HepG2 (cell line): ENCODE data around the gene TYMP. TPM values are rescaled to one million over a fixed set of nuclear protein-coding genes. Genes with fewer than 3 reads are reported as not detected.
A peak's percentile ranks its signal among the peaks of the same experiment; 100 is the strongest.

ENCODE experiments used
- ATAC-seq: fragments of 200-7000 bp; cut with Tn5 transposase; 3 replicates; pipeline ENCODE4 v1.9.1; 2020; ENCODE audit warnings: mild to moderate bottlenecking, moderate library complexity
- BruUV-seq: library from RNA; stranded (reverse); fragments of 400-500 nt; replicated peaks from 2 replicates; lab custom pipeline; 2021; lab: Mats Ljungman, UMichigan
- CTCF ChIA-PET: fragments of 300-600 bp; formaldehyde crosslinking; extraction: SDS; loops from one replicate; lab custom pipeline; 2021; ENCODE audit warnings: low total read pairs, inconsistent platforms, low intra/inter-chr PET ratio; lab: Yijun Ruan, JAX
- POLR2A ChIA-PET: fragments of 350-600 bp; sonication (Branson Sonifier 250); formaldehyde crosslinking; loops from one replicate; lab custom pipeline; 2020; ENCODE audit warnings: antibody characterized with exemption, inconsistent platforms; lab: Yijun Ruan, JAX
- DNase-seq: peaks from one replicate; pipeline ENCODE4 v3.0.0-alpha.2; 2015; ENCODE audit warnings: low spot score
- FAIRE-seq: peaks from 3 replicates; lab custom pipeline; 2011; peaks lifted over from hg19 to GRCh38; lab: Jason Lieb, UNC
- H2AFZ ChIP-seq: one replicate; pipeline ENCODE4 v1.6.1; 2011; ENCODE audit warnings: low read length, inconsistent platforms
- H3K27ac ChIP-seq: fragments of 300-600 bp; 3 replicates; pipeline ENCODE4 v1.8.0; 2011; ENCODE audit warnings: mixed run types, mild to moderate bottlenecking, mixed read lengths, low read length, inconsistent platforms; ENCODE audit not compliant: insufficient read depth; ENCODE audit errors: extremely low read length
- H3K27me3 ChIP-seq, 2 experiments: fragments of 200-600 bp in 1 of 2; 2 replicates in 1 of 2; 3 replicates in 1 of 2; pipeline versions ENCODE4 v1.6.0 to v1.8.0; 2011; ENCODE audit warnings: low read length in 2 of 2, mild to moderate bottlenecking in 2 of 2, moderate library complexity in 2 of 2, inconsistent platforms in 1 of 2; ENCODE audit not compliant: insufficient read depth in 2 of 2, control insufficient read depth in 1 of 2
- H3K36me3 ChIP-seq, 2 experiments: fragments of 200-600 bp in 1 of 2; replicated peaks in 1 of 2; 2 replicates in 1 of 2; 3 replicates in 1 of 2; pipeline versions ENCODE4 v1.5.1 to v1.8.0; 2011; ENCODE audit warnings: low read length in 2 of 2, inconsistent platforms in 1 of 2; ENCODE audit not compliant: insufficient read depth in 2 of 2, control insufficient read depth in 1 of 2
- H3K4me1 ChIP-seq: 2 replicates; pipeline ENCODE4 v1.5.1; 2012; ENCODE audit warnings: low read length, inconsistent platforms; ENCODE audit not compliant: insufficient read depth
- H3K4me2 ChIP-seq: 2 replicates; pipeline ENCODE4 v1.6.0; 2011; ENCODE audit warnings: low read depth, low read length, inconsistent platforms
- H3K4me3 ChIP-seq, 3 experiments: fragments of 200-600 bp in 1 of 3; sonication (generic), shearing (Covaris generic) in 1 of 3; replicated peaks in 1 of 3; 2 replicates each; pipeline ENCODE4 v1.5.1; 2011 to 2016; ENCODE audit warnings: low read length in 3 of 3, inconsistent platforms in 2 of 3, low read depth in 2 of 3, mild to moderate bottlenecking in 2 of 3, control low read depth in 1 of 3, mixed read lengths in 1 of 3; ENCODE audit not compliant: insufficient read depth in 1 of 3
- H3K79me2 ChIP-seq: one replicate; pipeline ENCODE4 v1.6.1; 2011; ENCODE audit warnings: low read length, inconsistent platforms; ENCODE audit not compliant: insufficient read depth
- H3K9ac ChIP-seq: 2 replicates; pipeline ENCODE4 v1.6.0; 2011; ENCODE audit warnings: mild to moderate bottlenecking, low read depth, low read length, inconsistent platforms; ENCODE audit not compliant: insufficient read depth
- H3K9me3 ChIP-seq: 2 replicates; pipeline ENCODE4 v1.5.1; 2012; ENCODE audit warnings: mild to moderate bottlenecking, low read length
- H4K20me1 ChIP-seq: 2 replicates; pipeline ENCODE4 v1.6.0; 2011; ENCODE audit warnings: inconsistent platforms, mild to moderate bottlenecking, low read length, moderate library complexity; ENCODE audit not compliant: insufficient read depth
- MYC ChIP-seq: sonication (generic); formaldehyde crosslinking; IDR thresholded peaks from 2 replicates; pipeline ENCODE4 v1.9.0; 2021; ENCODE audit warnings: missing genetic modification reagents, borderline replicate concordance
- PATZ1 ChIP-seq: sonication (generic); formaldehyde crosslinking; IDR thresholded peaks from 2 replicates; pipeline ENCODE4 v1.4.0; 2020; ENCODE audit warnings: missing genetic modification reagents
- POLR2AphosphoS5 ChIP-seq: IDR thresholded peaks from 2 replicates; pipeline ENCODE4 v1.6.1; 2012; ENCODE audit warnings: low read depth, low read length
- SALL1 ChIP-seq: sonication (generic); formaldehyde crosslinking; IDR thresholded peaks from 2 replicates; pipeline ENCODE4 v1.8.0; 2022; ENCODE audit warnings: mild to moderate bottlenecking, missing genetic modification reagents
- SP5 ChIP-seq: IDR thresholded peaks from 2 replicates; pipeline ENCODE4 v1.6.1; 2016; ENCODE audit warnings: low read depth, borderline replicate concordance
- UBTF ChIP-seq: sonication (generic); formaldehyde crosslinking; IDR thresholded peaks from 2 replicates; pipeline ENCODE4 v1.4.0; 2020; ENCODE audit warnings: mild to moderate bottlenecking, missing genetic modification reagents
- ZBTB20 ChIP-seq: sonication (generic); formaldehyde crosslinking; IDR thresholded peaks from 2 replicates; pipeline ENCODE4 v1.8.1; 2023; ENCODE audit warnings: missing genetic modification reagents, low read depth, mild to moderate bottlenecking, borderline replicate concordance
- ZNF160 ChIP-seq: sonication (generic); formaldehyde crosslinking; IDR thresholded peaks from 2 replicates; pipeline ENCODE4 v1.8.0; 2022; ENCODE audit warnings: mild to moderate bottlenecking, inconsistent platforms, missing genetic modification reagents
- ZNF430 ChIP-seq: sonication (generic); formaldehyde crosslinking; IDR thresholded peaks from 2 replicates; pipeline ENCODE4 v1.9.0; 2021; ENCODE audit warnings: mild to moderate bottlenecking, missing genetic modification reagents
- ZNF609 ChIP-seq: sonication (generic); formaldehyde crosslinking; IDR thresholded peaks from 2 replicates; pipeline ENCODE4 v1.4.0; 2020; ENCODE audit warnings: mild to moderate bottlenecking, missing genetic modification reagents, borderline replicate concordance
- ZNF670 ChIP-seq: sonication (generic); formaldehyde crosslinking; IDR thresholded peaks from 2 replicates; pipeline ENCODE4 v1.8.0; 2022; ENCODE audit warnings: mild to moderate bottlenecking, missing genetic modification reagents, borderline replicate concordance
- WGBS: methylation state at CpG from one replicate; pipeline ENCODE4 v1.1.6; 2017; ENCODE audit warnings: low lambda C conversion rate; 5-methylcytosine and 5-hydroxymethylcytosine counted together
- in situ Hi-C: cut with HindIII; loops from 2 replicates; pipeline ENCODE4 v1.10.0; 2017; ENCODE audit warnings: low pct_unique_long_range_greater_than_20kb; ENCODE audit not compliant: extremely low pct_ligation_motif_present
- intact Hi-C: fragments of 100-400 bp; cut with micrococcal nuclease; formaldehyde crosslinking; loops from one replicate; pipeline ENCODE4 v1.10.0; 2022; ENCODE audit not compliant: unreplicated experiment
- polyA plus RNA-seq, 8 experiments: library from polyadenylated mRNA; depleted of rRNA in 3 of 8; stranded (reverse) in 7 of 8; unstranded in 1 of 8; fragments of >200 nt; fragmentation: Illumina TruSeq in 4 of 8; extraction: Trizol in 4 of 8; gene quantifications; 2 replicates each; pipeline versions ENCODE4 v1.2.1 to v1.2.3, GENCODE V29; 2011 to 2016; ENCODE audit warnings: low read depth in 4 of 8, missing spikeins in 1 of 8, mixed read lengths in 1 of 8; ENCODE audit not compliant: insufficient read depth in 1 of 8
- total RNA-seq, 5 experiments: library from RNA; depleted of rRNA; stranded (reverse); fragments of >200 nt; fragmentation: Illumina TruSeq; extraction: Trizol; gene quantifications; 2 replicates each; pipeline ENCODE4 v1.2.3, GENCODE V29; 2016; ENCODE audit warnings: low read depth in 1 of 5
- TF ChIP-seq, protein P1 (sequence below): sonication (generic); formaldehyde crosslinking; IDR thresholded peaks from 2 replicates; pipeline ENCODE4 v1.4.0; 2020; ENCODE audit warnings: missing genetic modification reagents

TYMP gene
- total and polyA plus RNA-seq, 2 of the 13 experiments (the other 11 are each of a cell fraction or from before 2014, with no cell fraction given): 3.9 to 4.3 TPM

DNA sequence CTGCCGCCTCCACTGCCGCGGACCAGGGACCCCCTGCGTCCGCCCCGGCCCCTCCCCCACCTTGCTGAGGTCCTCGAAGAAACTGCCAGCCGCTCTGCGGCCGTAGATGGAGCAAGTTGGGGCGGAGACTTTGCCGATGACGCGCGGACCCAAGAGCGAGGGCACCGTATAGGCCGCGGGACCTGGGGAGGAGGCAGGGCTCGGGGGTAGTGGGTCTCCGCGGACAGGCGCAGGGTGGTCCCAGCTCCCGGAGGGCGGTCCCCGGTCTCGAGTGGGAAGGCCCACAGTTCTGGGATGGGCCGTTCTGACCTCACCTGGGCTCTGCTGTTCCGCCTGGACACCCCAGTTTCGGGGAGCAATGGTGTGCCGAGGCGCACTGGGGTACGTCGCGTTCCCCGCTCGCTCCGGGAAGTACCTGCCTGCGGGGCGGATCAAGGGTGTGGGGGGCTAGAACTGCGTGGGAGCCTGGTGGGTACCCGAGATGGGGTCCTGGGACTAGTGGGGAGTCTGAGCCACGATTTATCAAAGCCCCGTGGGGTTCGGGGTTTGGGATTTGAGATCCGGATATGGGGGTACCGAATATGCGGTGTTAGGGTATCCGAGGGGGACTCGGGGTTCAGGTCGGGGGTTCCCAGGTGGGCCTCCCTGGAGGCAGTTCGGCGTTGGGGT lies 1.2 kb upstream of the TYMP start:
- ChIA-PET POLR2A (interaction anchor here (0.9 to 5.9 kb wide), 4 partner anchors 8 to 32 kb away, joined by 3 to 34 read pairs (median 10); partner anchors contain the start of genes KLHDC7B, LMF2, NCAPH2 and SYCE3), CTCF (no interaction called here)
- no peaks in the 10 kb centered on the region for H3K9me3 ChIP-seq
- H3K27ac ChIP-seq: peak overlapping the region; percentile 74
- intact Hi-C loops (no loop called here), in situ Hi-C loops (loop anchor here (5.0 kb wide), 1 partner anchor 36 kb away; no protein-coding TSS in a partner anchor)
- H3K27me3 ChIP-seq: 0 out of 5 replicates have a peak, but pooled peaks cover 0 to 6% of the 10 kb centered on the region in 2 experiments
- WGBS: under 1% methylated on average over 26 of the region's 53 CpGs
- H3K79me2 ChIP-seq: peaks cover 2% of the 10 kb centered on the region
- BruUV-seq: no TSS peak
- ATAC-seq (peak; percentile 32), DNase-seq (peak; percentile 47), FAIRE-seq (no peak)
- no peaks in the 10 kb centered on the region for H4K20me1 ChIP-seq
- H3K36me3 ChIP-seq: no peaks in the 10 kb centered on the region
- H3K4me1 ChIP-seq: peaks cover 74% of the 10 kb centered on the region
- H3K9ac ChIP-seq: peak overlapping the region; percentile 73
- peak overlapping the region; percentile 58 to 83 (median 74) for H3K4me3 ChIP-seq
- no peak overlapping the region for H2AFZ ChIP-seq
- H3K4me2 ChIP-seq: peak overlapping the region; percentile 84
- TF ChIP-seq ZBTB20 (CRISPR knock-in tag): no peak
- no peak for TF ChIP-seq MYC (CRISPR knock-in tag)
- peak; percentile 19 for TF ChIP-seq PATZ1
- TF ChIP-seq UBTF (CRISPR knock-in tag): peak; percentile 24; the same call in 1 of the 2 replicates
- TF ChIP-seq ZNF609 (CRISPR knock-in tag): 0 out of 2 replicates have a peak, but pooled peaks have one; percentile 44
- TF ChIP-seq SALL1 (CRISPR knock-in tag): peak; percentile 26; the same call in 1 of the 2 replicates
- TF ChIP-seq ZNF160: no peak
- peak; percentile 54; the same call in 1 of the 2 replicates for TF ChIP-seq SP5 (CRISPR knock-in tag)
- TF ChIP-seq POLR2AphosphoS5: peak; percentile 58
- TF ChIP-seq ZNF430 (CRISPR knock-in tag): peak; percentile 6; the same call in 1 of the 2 replicates
- TF ChIP-seq, protein P1, sequence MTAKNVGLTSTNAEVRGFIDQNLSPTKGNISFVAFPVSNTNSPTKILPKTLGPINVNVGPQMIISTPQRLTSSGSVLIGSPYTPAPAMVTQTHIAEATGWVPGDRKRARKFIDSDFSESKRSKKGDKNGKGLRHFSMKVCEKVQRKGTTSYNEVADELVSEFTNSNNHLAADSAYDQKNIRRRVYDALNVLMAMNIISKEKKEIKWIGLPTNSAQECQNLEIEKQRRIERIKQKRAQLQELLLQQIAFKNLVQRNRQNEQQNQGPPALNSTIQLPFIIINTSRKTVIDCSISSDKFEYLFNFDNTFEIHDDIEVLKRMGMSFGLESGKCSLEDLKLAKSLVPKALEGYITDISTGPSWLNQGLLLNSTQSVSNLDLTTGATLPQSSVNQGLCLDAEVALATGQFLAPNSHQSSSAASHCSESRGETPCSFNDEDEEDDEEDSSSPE (CRISPR knock-in tag): peak; percentile 2; the same call in 1 of the 2 replicates
- 0 out of 2 replicates have a peak, but pooled peaks have one; percentile 32 for TF ChIP-seq ZNF670
